GM12875 (cell line): ENCODE data around the gene ARHGEF7.

Experiments
- H3K4me3 ChIP-seq: one replicate; pipeline ENCODE4 v1.5.1; 2011; ENCODE audit warnings: low read depth, low read length, control low read depth
- TF ChIP-seq, protein P1 (sequence below): IDR thresholded peaks from 2 replicates; pipeline ENCODE4 v1.5.1; 2011; ENCODE audit warnings: low read depth, mild to moderate bottlenecking, control low read depth, inconsistent platforms, low read length, moderate library complexity, borderline replicate concordance; ENCODE audit not compliant: insufficient read depth

The ARHGEF7 gene

GRCh38 chr13:111265701-111266035, 150.6 kb downstream of the ARHGEF7 start:
- TF ChIP-seq, protein P1, sequence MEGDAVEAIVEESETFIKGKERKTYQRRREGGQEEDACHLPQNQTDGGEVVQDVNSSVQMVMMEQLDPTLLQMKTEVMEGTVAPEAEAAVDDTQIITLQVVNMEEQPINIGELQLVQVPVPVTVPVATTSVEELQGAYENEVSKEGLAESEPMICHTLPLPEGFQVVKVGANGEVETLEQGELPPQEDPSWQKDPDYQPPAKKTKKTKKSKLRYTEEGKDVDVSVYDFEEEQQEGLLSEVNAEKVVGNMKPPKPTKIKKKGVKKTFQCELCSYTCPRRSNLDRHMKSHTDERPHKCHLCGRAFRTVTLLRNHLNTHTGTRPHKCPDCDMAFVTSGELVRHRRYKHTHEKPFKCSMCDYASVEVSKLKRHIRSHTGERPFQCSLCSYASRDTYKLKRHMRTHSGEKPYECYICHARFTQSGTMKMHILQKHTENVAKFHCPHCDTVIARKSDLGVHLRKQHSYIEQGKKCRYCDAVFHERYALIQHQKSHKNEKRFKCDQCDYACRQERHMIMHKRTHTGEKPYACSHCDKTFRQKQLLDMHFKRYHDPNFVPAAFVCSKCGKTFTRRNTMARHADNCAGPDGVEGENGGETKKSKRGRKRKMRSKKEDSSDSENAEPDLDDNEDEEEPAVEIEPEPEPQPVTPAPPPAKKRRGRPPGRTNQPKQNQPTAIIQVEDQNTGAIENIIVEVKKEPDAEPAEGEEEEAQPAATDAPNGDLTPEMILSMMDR = no peak
- H3K4me3 ChIP-seq = no peak overlapping the region

- H3K4me3 ChIP-seq = no peak overlapping the region
- TF ChIP-seq, protein P1 = no peak
Measured at GRCh38 chr13:111267205-111267604, 152.1 kb downstream of the ARHGEF7 start.

DNA sequence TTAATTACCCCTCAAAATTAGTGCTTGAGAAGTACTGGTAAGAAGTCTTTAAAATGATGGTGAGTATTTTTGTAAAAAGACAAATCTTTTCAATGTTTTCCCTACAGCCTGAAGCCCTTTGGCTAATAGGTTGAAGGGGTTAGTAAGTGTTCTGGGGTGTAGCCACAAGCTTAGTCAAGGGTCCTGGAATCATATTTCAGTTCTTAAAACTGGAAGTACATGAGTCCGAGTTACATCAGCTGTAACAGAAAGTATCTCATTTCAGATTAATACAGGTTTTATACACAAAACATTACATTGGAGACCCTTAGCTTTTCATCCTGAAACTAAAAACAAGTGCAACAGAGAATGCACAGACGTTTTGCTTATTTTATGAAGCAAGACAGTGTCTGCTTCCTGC, 152.7 kb downstream of the ARHGEF7 start:
- TF ChIP-seq, protein P1 = no peak
- H3K4me3 ChIP-seq = no peak overlapping the region

GRCh38 chr13:111269508-111269907, 154.4 kb downstream of the ARHGEF7 start:
- H3K4me3 ChIP-seq = no peak overlapping the region
- TF ChIP-seq, protein P1 = no peak

GRCh38 chr13:111270126-111270525, 155.0 kb downstream of the ARHGEF7 start:
- TF ChIP-seq, protein P1 = no peak

GRCh38 chr13:111270765-111271698, 155.9 kb downstream of the ARHGEF7 start:
- TF ChIP-seq, protein P1 = no peak
- H3K4me3 ChIP-seq = no peak overlapping the region

More at GRCh38 chr13:111270126-111270525, 155.0 kb downstream of the ARHGEF7 start:
- H3K4me3 ChIP-seq = no peak overlapping the region

DNA sequence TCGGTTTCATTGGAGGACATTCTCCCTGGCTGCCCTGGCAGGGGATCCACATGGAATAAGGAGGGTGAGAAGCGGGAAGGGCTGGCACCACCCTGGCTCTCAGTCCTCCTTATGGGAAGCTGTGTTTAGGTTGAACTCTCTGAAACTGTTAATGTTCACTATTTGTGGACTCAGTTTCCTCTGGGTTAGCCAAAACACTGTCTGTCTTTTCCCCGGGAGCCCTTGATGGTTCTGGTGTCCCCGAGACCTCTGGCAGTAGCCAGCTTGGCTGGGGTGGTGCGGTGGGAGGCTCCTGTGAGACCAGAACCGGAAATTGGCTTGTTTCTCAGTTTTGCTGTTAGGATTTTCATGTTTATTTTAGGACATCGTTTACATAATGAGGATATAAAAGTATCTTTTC, 157.0 kb downstream of the ARHGEF7 start:
- no peak overlapping the region for H3K4me3 ChIP-seq
- TF ChIP-seq, protein P1 = no peak
